GM03348 (cell line): ENCODE data around the gene HMGN1.

Experiments
- DNase-seq: peaks from one replicate; pipeline ENCODE4 v3.0.0; 2012; ENCODE audit warnings: low spot score

Gene HMGN1

GRCh38 chr21:39367783-39368182, 18.9 kb upstream of the HMGN1 start:
- no peak for DNase-seq

DNA sequence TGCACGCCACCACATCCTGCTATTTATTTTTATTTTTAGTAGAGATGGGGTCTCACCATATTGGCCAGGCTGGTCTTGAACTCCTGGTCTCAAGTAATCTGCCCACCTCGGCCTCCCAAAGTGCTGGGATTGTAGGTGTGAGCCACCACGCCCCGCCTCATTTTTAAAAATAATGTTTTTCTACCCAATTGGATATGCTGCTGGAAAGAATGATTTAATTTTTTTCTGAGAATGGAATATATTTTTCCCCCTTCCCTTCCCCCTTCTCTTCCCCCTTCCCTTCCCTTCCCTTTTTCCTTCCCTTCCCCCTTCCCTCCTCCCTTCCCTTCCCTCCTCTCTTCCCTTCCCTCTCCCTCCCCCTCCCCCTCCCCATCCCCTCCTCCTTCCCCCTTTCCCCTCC, 17.7 kb upstream of the HMGN1 start:
- DNase-seq: no peak

DNA sequence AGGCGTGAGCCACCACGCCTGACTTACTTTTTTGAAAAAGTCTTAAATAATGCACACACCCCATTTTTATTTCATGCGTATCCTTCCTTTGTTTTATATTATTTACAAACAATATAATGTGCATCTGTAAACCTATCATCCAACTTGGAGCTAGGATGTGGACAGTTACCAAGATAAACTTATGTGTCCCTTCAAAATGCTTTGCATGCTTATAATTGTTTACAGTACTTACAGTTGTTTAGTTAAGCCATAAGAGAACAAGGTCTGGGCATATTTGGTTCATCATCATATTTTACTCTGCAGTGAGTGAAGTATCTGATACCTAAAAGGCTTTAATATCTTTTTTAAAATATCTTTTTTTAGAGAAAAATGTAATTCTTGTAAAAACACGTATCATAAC, 16.1 kb upstream of the HMGN1 start:
- no peak for DNase-seq

- no peak for DNase-seq
Observed at GRCh38 chr21:39363607-39364555, 15.0 kb upstream of the HMGN1 start.

- DNase-seq: no peak
Observed at GRCh38 chr21:39362733-39363132, 13.8 kb upstream of the HMGN1 start.

DNA sequence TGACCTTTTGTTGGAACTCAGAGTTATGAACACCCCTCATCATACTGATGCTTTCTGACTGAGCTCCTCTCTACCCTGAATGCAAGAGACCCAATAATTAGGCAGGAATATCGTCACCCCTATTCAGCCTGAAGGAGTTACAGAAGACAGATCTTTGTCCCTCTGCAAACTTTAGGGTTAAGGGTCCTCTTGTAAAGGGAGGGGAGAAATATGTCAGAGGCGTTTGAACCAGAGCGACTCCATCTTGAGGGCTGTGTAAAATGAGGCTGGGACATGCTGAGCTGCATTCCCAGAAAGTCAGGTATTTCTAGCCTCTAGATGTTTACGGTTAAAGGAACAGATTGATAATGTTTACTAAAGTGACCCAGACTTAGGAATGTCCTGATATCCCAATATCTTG, 10.5 kb upstream of the HMGN1 start:
- no peak for DNase-seq

DNA sequence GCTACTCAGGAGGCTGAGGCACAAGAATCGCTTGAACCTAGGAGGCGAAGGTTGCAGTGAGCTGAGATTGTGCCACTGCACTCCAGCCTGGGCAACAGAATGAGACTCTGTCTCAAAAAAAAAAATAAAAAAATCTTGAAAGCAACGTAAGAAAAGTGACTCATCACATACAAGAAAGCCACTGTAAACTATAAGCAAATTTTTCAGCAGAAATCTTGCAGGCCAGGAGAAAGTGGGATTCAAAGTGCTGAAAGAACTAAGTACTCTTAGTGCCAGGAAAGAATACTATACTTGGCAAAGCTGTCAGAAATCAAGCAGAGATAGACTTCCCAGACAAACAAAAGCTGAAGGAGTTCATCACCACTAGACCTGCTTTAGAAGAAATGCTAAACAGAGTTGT, 4.4 kb upstream of the HMGN1 start:
- no peak for DNase-seq

GRCh38 chr21:39350094-39351005, 1.5 kb upstream of the HMGN1 start:
- DNase-seq: no peak

- peak; percentile 97 for DNase-seq
Observed at GRCh38 chr21:39349211-39350093, 564 bp upstream of the HMGN1 start.

DNA sequence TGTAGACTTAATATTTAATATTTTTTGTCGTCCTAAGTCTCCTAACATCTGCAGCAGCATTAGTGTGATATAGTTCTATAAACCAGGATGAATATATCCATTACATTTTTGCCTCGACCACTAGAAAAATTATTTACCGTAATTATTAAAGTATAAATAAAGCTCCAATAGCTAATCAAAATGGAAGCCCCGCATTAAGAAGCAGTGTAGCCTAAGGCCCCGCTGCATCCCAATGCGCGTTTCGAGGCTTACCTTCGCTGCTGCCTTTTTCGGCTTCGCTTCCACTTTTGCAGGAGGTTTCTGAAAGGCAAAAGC, 891 bp downstream of the HMGN1 start:
- DNase-seq: no peak

GRCh38 chr21:39347537-39347936, 1.4 kb downstream of the HMGN1 start:
- DNase-seq: no peak

DNA sequence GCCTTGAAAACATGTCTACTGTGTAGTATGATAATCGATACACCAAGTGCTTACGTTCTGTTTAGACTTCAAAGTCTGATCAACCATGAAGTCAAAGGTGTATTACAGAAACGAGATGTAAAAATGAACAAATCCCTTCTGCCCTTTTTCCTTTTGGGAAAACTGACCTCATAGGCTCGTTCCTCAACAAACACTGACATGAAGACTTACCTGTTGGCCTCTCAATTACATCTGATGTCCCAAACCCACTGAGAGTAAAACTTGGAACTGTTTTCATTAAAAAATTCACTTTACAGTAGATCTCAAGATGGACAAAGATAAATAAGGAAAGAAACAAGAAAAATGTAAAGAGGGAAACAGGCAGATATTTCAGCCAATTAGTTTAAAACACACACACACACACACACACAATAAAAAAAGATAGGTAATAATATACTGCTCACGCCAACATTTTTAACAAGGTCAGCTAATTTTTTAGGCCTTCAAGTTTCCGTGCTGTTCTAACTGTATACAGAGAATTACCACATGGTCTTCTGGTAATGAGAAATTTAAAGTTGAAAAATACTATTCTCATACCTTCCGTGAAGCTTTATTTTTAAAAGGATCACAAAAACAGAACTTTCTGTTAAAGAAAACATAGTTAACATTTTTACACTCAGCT, 2.1 kb downstream of the HMGN1 start:
- no peak for DNase-seq

GRCh38 chr21:39346206-39346605, 2.7 kb downstream of the HMGN1 start:
- DNase-seq: no peak

DNA sequence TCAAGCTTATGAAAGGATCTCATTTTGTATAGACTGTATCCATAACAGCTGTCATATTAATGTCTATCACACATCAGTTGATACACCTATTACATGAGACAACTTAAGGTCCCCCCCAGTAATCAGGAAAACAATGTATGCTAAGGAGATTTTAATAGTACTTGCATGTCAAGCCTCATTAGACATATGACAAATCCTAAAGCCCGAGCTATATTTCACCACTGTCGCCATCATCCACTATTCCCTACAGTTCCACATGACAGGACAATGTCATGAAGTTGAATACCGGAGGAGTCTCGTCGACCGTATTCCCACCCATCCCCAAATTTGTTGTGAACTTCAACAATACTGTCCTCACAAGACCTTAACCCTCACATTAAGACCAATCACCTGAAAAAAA, 3.4 kb downstream of the HMGN1 start:
- DNase-seq: no peak

DNA sequence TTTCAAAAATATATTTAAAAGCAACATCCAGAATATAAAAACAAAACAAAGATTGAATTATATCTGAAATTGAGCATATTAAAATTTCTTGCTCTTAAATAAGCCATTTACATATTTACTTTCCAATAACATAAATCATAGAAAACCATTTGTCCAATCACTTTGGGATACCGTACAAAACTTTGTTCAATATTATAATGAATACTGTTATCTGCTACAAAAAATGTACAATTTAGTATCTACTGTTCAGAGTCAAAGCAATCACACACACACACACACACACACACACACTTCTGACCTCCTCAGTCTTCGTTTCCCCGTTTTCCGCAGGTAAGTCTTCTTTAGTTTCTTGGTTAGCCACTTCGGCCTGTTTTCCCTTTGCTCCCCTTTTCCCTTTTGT, 4.0 kb downstream of the HMGN1 start:
- DNase-seq: no peak

DNA sequence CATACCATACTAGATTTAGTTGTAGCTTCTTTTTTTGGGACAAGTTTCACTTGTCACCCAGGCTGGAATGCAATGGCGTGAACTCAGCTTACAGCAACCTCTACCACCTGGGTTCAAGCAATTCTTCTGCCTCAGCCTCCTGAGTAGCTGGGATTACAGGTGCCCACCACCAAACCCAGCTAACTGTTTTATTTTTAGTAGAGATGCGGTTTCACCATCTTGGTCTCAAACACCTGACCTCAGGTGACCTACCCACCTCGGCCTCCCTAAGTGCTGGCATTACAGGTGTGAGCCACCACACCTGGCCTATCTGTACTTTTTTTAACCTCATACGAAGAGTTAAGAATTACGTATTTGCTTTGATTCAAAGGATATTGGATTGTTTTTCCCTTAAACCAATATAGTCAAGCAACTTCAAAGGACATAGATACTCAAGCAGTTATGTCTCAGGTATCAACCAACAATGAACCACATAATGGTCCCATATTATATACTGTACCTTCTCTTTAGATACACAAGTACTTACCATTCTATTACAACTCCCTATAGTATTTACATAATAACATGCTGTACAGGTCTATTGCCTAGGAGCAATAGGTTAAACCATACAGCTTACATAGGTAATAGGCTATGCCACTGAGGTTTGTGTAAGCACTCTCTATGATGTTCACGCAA, 7.5 kb downstream of the HMGN1 start:
- DNase-seq: no peak

- no peak for DNase-seq
Observed at GRCh38 chr21:39340687-39341086, 8.2 kb downstream of the HMGN1 start.

DNA sequence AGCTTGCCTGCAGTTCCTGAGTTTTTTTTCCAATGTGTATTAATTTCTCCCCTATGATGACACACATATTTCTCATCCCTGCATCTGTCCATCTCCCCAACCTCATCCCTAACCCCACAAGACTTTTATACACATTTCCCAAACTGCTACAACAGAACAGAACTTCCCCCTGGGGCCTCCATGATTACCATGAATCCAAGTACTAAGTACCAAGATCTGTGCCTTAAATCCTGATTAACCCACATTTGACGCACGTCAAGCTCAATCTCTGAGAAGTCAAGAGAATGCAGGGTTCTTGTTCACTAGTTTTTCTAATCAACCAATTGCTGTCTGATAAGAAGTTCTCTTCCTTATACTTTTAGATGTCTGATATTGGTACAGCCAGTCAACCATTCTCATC, 9.7 kb downstream of the HMGN1 start:
- DNase-seq: no peak

DNA sequence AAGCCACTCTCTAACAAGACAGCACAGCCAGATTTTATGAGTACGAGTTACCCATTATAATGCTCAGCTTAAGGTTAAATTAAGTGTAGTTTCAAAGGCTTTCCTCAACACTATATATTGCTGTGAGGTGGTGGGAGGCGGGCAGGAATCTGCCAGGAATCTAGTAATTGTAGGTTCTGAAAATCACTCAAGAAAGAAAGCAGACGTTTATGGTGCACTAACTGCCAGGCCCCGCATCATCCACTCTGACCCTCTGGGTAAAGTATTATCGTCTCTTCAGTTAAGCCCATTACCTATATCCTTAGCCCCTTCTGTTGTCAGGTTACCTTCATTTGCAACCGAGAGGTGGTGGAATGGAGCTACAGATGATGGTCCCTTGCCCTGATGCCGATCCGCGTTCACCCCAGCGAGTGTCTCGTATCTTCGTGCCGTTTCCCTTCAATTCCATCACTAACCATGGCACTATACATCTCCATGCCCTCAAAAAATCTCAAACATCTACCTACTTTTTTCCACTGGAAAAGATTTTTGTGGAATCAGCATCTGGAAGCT, 12.4 kb downstream of the HMGN1 start:
- DNase-seq: no peak

DNA sequence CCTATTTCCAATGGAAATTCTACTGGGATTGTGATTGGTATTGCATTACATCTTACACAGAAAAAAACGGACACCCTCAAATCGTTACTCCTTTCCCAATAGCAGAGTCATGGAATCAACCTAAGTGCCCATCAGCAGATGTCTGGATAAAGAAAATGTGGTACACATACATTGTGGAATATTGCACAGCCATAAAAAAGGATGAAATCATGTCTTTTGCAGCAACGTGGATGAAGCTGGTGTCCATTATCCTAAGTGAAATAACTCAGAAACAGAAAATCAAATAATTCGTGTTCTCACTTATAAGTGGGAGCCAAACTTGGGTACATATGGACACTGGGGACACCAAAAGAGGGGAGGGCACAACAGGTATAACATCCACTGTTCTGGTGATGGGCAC, 14.3 kb downstream of the HMGN1 start:
- no peak for DNase-seq

GRCh38 chr21:39332175-39332574, 16.7 kb downstream of the HMGN1 start:
- DNase-seq: no peak
